Lung (tissue), 12 donors: ENCODE results near the gene VAMP3. TPM values are rescaled to one million over a fixed set of nuclear protein-coding genes. Genes with fewer than 3 reads are reported as not detected.
A peak's percentile ranks its signal among the peaks of the same experiment; 100 is the strongest.

ENCODE experiments used
- ATAC-seq: fragments of 200-7000 bp; cut with Tn5 transposase; one replicate; pipeline ENCODE4 v1.9.1; 2020; ENCODE audit warnings: moderate number of reproducible peaks; ENCODE audit not compliant: insufficient read depth, low FRiP score
- DNase-seq, 3 donors: peaks; one replicate each; pipeline ENCODE4 v3.0.0-alpha.2; 2013 to 2017
- H3K27ac ChIP-seq, 2 donors: one replicate each; pipeline ENCODE4 v1.5.1; 2013; ENCODE audit warnings: mild to moderate bottlenecking in 2 of 2, moderate library complexity in 2 of 2, control low read depth in 1 of 2, inconsistent platforms in 1 of 2, low read depth in 1 of 2, low read length in 1 of 2
- H3K27me3 ChIP-seq, 3 donors: one replicate each; pipeline ENCODE4 v1.5.1; 2013; ENCODE audit warnings: low read length in 2 of 3; ENCODE audit not compliant: control insufficient read depth in 3 of 3, insufficient read depth in 3 of 3
- H3K36me3 ChIP-seq, 4 donors: one replicate each; pipeline ENCODE4 v1.5.1; 2013; ENCODE audit warnings: low read length in 4 of 4, mild to moderate bottlenecking in 1 of 4, moderate library complexity in 1 of 4; ENCODE audit not compliant: control insufficient read depth in 4 of 4, insufficient read depth in 4 of 4
- H3K4me1 ChIP-seq, 5 donors: one replicate each; pipeline ENCODE4 v1.5.1; 2013; ENCODE audit warnings: low read length in 5 of 5, mild to moderate bottlenecking in 2 of 5, moderate library complexity in 1 of 5; ENCODE audit not compliant: control insufficient read depth in 5 of 5, insufficient read depth in 5 of 5
- H3K4me3 ChIP-seq: one replicate; pipeline ENCODE4 v1.5.1; 2013; ENCODE audit warnings: mild to moderate bottlenecking, control low read depth, moderate library complexity
- H3K9ac ChIP-seq, 2 donors: one replicate each; pipeline ENCODE4 v1.5.1; 2013; ENCODE audit warnings: low read length in 2 of 2, control low read depth in 1 of 2; ENCODE audit not compliant: insufficient read depth in 1 of 2
- H3K9me3 ChIP-seq, 4 donors: one replicate each; pipeline ENCODE4 v1.5.1; 2013; ENCODE audit warnings: low read length in 3 of 4, mild to moderate bottlenecking in 1 of 4, moderate library complexity in 1 of 4; ENCODE audit not compliant: control insufficient read depth in 4 of 4, insufficient read depth in 3 of 4
- CTCF ChIP-seq: IDR thresholded peaks from 2 replicates; pipeline ENCODE4 v1.5.1; 2012; ENCODE audit warnings: mild to moderate bottlenecking; ENCODE audit errors: control extremely low read depth, extremely low read depth
- WGBS, 2 donors: extraction: QIAGEN DNeasy Blood & Tissue Kit; methylation state at CpG; one replicate each; pipeline ENCODE4 v1.1.7; 2013; 5-methylcytosine and 5-hydroxymethylcytosine counted together
- polyA plus RNA-seq, 2 donors: library from polyadenylated mRNA; stranded (reverse); fragments of 200-250 nt; gene quantifications; one replicate each; pipeline ENCODE4 v1.2.1, GENCODE V29; 2013
- total RNA-seq, 2 donors: library from RNA; depleted of rRNA in 1 of 2; stranded (reverse); fragments of >200 nt in 1 of 2; gene quantifications; one replicate each; pipeline ENCODE4 v1.2.1, GENCODE V29; 2014 to 2021
- donor health status: control.
- donor health status: control.
- donor health status: Bipolar disorder and iron deficiency.
- donor health status: healthy.
- donor health status: DM: yes; HTN: yes; CAD: no.

VAMP3 gene
- total and polyA plus RNA-seq, 4 donors: 46.6 to 146 (median 87.0) TPM

- ATAC-seq: no peak
- TF ChIP-seq CTCF: no peak
- no peaks in the 10 kb centered on the region for H3K27me3 ChIP-seq
- no peaks in the 10 kb centered on the region for H3K9me3 ChIP-seq
- H3K9ac ChIP-seq: no peak overlapping the region
- no peaks in the 10 kb centered on the region for H3K36me3 ChIP-seq
- H3K4me1 ChIP-seq: peaks cover 3 to 10% (median 4%) of the 10 kb centered on the region in 5 donors
- no peak overlapping the region for H3K4me3 ChIP-seq
- DNase-seq: no peak
- WGBS, 2 donors: 77 to 79% methylated on average over 4 of the region's 4 CpGs
- no peak overlapping the region for H3K27ac ChIP-seq
Measured at GRCh38 chr1:7767176-7767575, 3.9 kb upstream of the VAMP3 start.

- no peak overlapping the region for H3K9ac ChIP-seq
- H3K36me3 ChIP-seq: peaks cover 0 to 2% (median under 1%) of the 10 kb centered on the region in 4 donors
- H3K27ac ChIP-seq: no peak overlapping the region
- DNase-seq: no peak
- ATAC-seq: no peak
- 52 to 61% methylated on average over 2 of the region's 2 CpGs for WGBS, 2 donors
- no peaks in the 10 kb centered on the region for H3K9me3 ChIP-seq
- TF ChIP-seq CTCF: no peak
- no peak overlapping the region for H3K4me3 ChIP-seq
- no peaks in the 10 kb centered on the region for H3K27me3 ChIP-seq
- peaks cover 3 to 12% (median 5%) of the 10 kb centered on the region in 5 donors for H3K4me1 ChIP-seq
Measured at GRCh38 chr1:7768583-7768982, 2.5 kb upstream of the VAMP3 start.

DNA sequence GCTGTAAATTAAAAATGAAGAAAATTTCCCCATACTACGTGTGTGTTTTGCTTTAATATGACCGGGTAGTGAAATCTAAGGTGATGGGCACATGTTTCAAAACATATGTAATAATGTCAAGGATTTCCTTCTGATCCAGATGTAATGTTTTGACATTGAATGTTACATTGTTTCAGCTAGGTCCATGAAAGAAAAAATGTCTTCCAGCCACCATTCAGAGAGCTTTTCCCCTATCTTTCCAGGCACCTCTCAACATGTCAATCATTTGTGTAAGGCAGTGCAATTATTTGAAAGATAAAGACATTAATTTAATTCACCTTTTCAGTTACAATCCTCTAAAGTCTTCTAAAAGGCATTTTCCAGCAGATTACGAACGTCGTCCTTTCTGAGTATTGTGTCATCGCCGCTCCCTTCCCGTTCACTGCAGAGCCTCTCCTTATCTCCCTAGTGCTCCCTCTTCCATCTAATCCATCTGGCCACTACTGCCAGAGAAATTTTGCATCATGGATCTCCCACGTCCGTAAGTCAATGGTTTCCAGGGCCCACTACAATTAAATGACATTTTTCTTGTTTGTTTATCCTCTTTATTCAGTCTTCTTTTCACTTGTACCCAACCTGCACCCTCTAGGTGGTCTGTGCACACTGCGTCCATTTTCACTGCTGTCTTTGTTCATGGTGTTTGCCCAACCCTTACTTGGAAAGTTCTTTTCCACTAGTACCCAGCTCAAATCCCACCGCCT, 1.3 kb upstream of the VAMP3 start:
- no peak overlapping the region for H3K4me3 ChIP-seq
- H3K36me3 ChIP-seq: peaks cover 3 to 5% (median 4%) of the 10 kb centered on the region in 4 donors
- peaks cover 3 to 12% (median 5%) of the 10 kb centered on the region in 5 donors for H3K4me1 ChIP-seq
- no peak overlapping the region for H3K9ac ChIP-seq
- TF ChIP-seq CTCF: no peak
- H3K27me3 ChIP-seq: no peaks in the 10 kb centered on the region
- no peak overlapping the region for H3K27ac ChIP-seq
- no peak for DNase-seq
- WGBS, 2 donors: 90 to 95% methylated on average over 12 of the region's 12 CpGs
- H3K9me3 ChIP-seq: no peaks in the 10 kb centered on the region
- ATAC-seq: no peak

DNA sequence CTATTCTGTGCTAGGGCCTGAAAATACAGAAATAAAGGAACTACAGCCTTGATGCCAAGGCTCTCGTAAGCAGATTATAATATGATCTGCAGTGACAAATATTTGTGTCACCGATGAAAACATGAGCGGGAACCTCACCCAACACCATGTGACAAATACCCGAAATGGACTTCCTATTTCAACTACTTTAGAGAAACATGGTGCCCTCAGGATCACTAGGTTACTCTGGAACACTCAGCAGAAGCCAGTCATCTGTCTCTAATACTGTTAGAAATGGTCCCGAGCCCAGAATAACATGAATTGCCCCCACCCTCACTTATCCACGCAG, 463 bp upstream of the VAMP3 start:
- peak; percentile 12 for ATAC-seq
- WGBS, 2 donors: 2 to 6% methylated on average over 6 of the region's 6 CpGs

More for the DNA sequence above, 463 bp upstream of the VAMP3 start:
- peaks cover 3 to 5% (median 4%) of the 10 kb centered on the region in 4 donors for H3K36me3 ChIP-seq
- no peaks in the 10 kb centered on the region for H3K27me3 ChIP-seq
- peaks cover 3 to 12% (median 5%) of the 10 kb centered on the region in 5 donors for H3K4me1 ChIP-seq
- peak overlapping the region; percentile 93 to 98 for H3K27ac ChIP-seq
- DNase-seq: no peak
- no peaks in the 10 kb centered on the region for H3K9me3 ChIP-seq
- H3K9ac ChIP-seq: peak overlapping the region in 1 of 2 donors; percentile 24
- peak overlapping the region; percentile 54 for H3K4me3 ChIP-seq
- no peak for TF ChIP-seq CTCF
